CD4-positive, alpha-beta T cell treated with Interleukin-15 for 4 hours (primary cell): ENCODE results near the gene TCP11.
"Not testable (repeated sequence)": the region's sequence is repeated elsewhere in the genome, so short reads cannot be mapped to it uniquely, and the experiment has no call there.

Source experiments
- DNase-seq: peaks from one replicate; pipeline ENCODE4 v3.0.0-alpha.2; 2020; ENCODE audit warnings: low spot score

The TCP11 gene

GRCh38 chr6:35146453-35146852, 5.3 kb upstream of the TCP11 start:
- peak; percentile 9 for DNase-seq

GRCh38 chr6:35145757-35146156, 4.6 kb upstream of the TCP11 start:
- DNase-seq: no peak

- no peak for DNase-seq
Observed at GRCh38 chr6:35142588-35143569, 1.7 kb upstream of the TCP11 start.

- no peak for DNase-seq
Observed at GRCh38 chr6:35140639-35141006, 516 bp downstream of the TCP11 start.

- DNase-seq: peak; percentile 55
Observed at GRCh38 chr6:35139924-35140638, 1.1 kb downstream of the TCP11 start.

- no peak for DNase-seq
Observed at GRCh38 chr6:35139470-35139869, 1.7 kb downstream of the TCP11 start.

- DNase-seq: not testable (repeated sequence)
Observed at GRCh38 chr6:35138191-35138590, 2.9 kb downstream of the TCP11 start.

GRCh38 chr6:35136185-35136584, 5.0 kb downstream of the TCP11 start:
- no peak for DNase-seq

GRCh38 chr6:35128496-35128895, 12.6 kb downstream of the TCP11 start:
- DNase-seq: no peak

GRCh38 chr6:35128042-35128441, 13.1 kb downstream of the TCP11 start:
- DNase-seq: no peak

GRCh38 chr6:35124356-35124755, 16.8 kb downstream of the TCP11 start:
- DNase-seq: no peak

- no peak for DNase-seq
Observed at GRCh38 chr6:35120746-35121145, 20.4 kb downstream of the TCP11 start.

GRCh38 chr6:35108309-35108885, 32.7 kb downstream of the TCP11 start:
- no peak for DNase-seq

- not testable (repeated sequence) for DNase-seq
Observed at GRCh38 chr6:35107761-35108160, 33.4 kb downstream of the TCP11 start.

- not testable (repeated sequence) for DNase-seq
Observed at GRCh38 chr6:35107208-35107607, 33.9 kb downstream of the TCP11 start.

GRCh38 chr6:35106061-35106460, 35.1 kb downstream of the TCP11 start:
- not testable (repeated sequence) for DNase-seq

GRCh38 chr6:35105078-35105477, 36.1 kb downstream of the TCP11 start:
- no peak for DNase-seq

GRCh38 chr6:35099116-35099515, 42.0 kb downstream of the TCP11 start:
- no peak for DNase-seq

- no peak for DNase-seq
Observed at GRCh38 chr6:35096129-35096862, 44.8 kb downstream of the TCP11 start.

- DNase-seq: no peak
Observed at GRCh38 chr6:35094183-35094582, 47.0 kb downstream of the TCP11 start.

- DNase-seq: no peak
Observed at GRCh38 chr6:35093783-35094182, 47.4 kb downstream of the TCP11 start.

GRCh38 chr6:35093118-35093445, 48.1 kb downstream of the TCP11 start:
- DNase-seq: no peak
